ENCODE data around the gene RTP5.

DNA sequence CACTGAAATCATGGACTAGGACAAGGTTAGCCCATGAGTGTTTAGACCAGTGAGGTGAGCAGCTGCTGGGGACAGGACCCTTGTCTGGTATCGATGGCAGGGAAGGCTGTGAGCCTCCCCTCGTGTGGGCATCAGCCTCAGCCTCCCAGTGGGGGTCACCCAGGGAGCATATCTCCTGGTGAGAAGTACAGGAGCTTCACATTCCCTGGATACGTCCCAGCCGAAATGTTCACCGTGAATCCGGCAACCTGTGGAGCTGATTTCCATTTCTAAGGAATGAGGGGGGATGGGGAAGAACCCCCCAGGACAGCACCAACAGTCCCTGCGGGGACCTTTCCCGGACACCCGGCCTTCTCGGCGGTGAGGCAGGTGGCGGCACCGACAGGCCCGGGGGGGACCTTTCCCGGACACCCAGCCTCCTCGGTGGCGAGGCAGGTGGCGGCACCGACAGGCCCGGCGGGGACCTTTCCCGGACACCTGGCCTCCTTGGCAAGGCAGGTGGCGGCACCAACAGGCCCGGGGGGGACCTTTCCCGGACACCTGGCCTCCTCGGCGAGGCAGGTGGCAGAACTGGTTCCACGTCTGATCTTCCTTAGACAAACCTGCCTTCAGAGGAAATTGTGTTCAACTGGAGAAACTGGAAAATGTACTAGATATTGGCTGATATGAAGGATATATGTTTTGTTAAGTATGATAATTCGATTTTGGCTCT, 21.2 kb downstream of the RTP5 start:
- no peak for TF ChIP-seq POLR2A (IDR thresholded peaks at IDR 0.05)
- TF ChIP-seq, protein P1, sequence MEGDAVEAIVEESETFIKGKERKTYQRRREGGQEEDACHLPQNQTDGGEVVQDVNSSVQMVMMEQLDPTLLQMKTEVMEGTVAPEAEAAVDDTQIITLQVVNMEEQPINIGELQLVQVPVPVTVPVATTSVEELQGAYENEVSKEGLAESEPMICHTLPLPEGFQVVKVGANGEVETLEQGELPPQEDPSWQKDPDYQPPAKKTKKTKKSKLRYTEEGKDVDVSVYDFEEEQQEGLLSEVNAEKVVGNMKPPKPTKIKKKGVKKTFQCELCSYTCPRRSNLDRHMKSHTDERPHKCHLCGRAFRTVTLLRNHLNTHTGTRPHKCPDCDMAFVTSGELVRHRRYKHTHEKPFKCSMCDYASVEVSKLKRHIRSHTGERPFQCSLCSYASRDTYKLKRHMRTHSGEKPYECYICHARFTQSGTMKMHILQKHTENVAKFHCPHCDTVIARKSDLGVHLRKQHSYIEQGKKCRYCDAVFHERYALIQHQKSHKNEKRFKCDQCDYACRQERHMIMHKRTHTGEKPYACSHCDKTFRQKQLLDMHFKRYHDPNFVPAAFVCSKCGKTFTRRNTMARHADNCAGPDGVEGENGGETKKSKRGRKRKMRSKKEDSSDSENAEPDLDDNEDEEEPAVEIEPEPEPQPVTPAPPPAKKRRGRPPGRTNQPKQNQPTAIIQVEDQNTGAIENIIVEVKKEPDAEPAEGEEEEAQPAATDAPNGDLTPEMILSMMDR (IDR thresholded peaks at IDR 0.05), result no peak

Measured in body of pancreas (tissue), 4 donors.